Measurements from ENCODE around the gene GMPS.

- TF ChIP-seq CTCF (IDR thresholded peaks at IDR 0.05) (no peak), POLR2A (IDR thresholded peaks at IDR 0.05; ENCODE audit: low read depth) (no peak)
Measured at GRCh38 chr3:155863072-155863784, 7.2 kb upstream of the GMPS start.

All from esophagus muscularis mucosa (tissue), 3 donors.